Measurements from ENCODE around the gene PRAC2.

The PRAC2 gene

GRCh38 chr17:48737330-48738043 is 14.5 kb downstream of the PRAC2 start:
- H3K27ac ChIP-seq, result no peak overlapping the region
- H3K4me1 ChIP-seq (ENCODE audit: control insufficient read depth in 1 of 2, insufficient read depth in 1 of 2, low read depth in 1 of 2, low read length in 1 of 2), result no peaks in the 10 kb centered on the region
- TF ChIP-seq CTCF (IDR thresholded peaks at IDR 0.05), result no peak
- H3K27me3 ChIP-seq, result peaks cover 100% of the 10 kb centered on the region
- H3K36me3 ChIP-seq, result no peaks in the 10 kb centered on the region
- no peak overlapping the region for H3K4me3 ChIP-seq (ENCODE audit: low read depth in 1 of 2, low read length in 1 of 2)
- H3K9me3 ChIP-seq, result no peaks in the 10 kb centered on the region

GRCh38 chr17:48738424-48738802 is 15.4 kb downstream of the PRAC2 start:
- no peaks in the 10 kb centered on the region for H3K36me3 ChIP-seq
- H3K27me3 ChIP-seq, result peaks cover 100% of the 10 kb centered on the region
- H3K4me1 ChIP-seq (ENCODE audit: control insufficient read depth in 1 of 2, insufficient read depth in 1 of 2, low read depth in 1 of 2, low read length in 1 of 2), result no peaks in the 10 kb centered on the region
- H3K4me3 ChIP-seq (ENCODE audit: low read depth in 1 of 2, low read length in 1 of 2), result no peak overlapping the region
- no peaks in the 10 kb centered on the region for H3K9me3 ChIP-seq
- TF ChIP-seq CTCF (IDR thresholded peaks at IDR 0.05), result no peak
- H3K27ac ChIP-seq, result no peak overlapping the region

GRCh38 chr17:48738803-48739526 is 16.0 kb downstream of the PRAC2 start:
- Histone ChIP-seq H3K9me3 (no peaks in the 10 kb centered on the region), H3K27ac (no peak overlapping the region), H3K4me1 (ENCODE audit: control insufficient read depth in 1 of 2, insufficient read depth in 1 of 2, low read depth in 1 of 2, low read length in 1 of 2) (no peaks in the 10 kb centered on the region), H3K36me3 (no peaks in the 10 kb centered on the region), H3K27me3 (peaks cover 100% of the 10 kb centered on the region), H3K4me3 (ENCODE audit: low read depth in 1 of 2, low read length in 1 of 2) (no peak overlapping the region)
- no peak for TF ChIP-seq CTCF (IDR thresholded peaks at IDR 0.05)

- no peaks in the 10 kb centered on the region for H3K36me3 ChIP-seq
- H3K9me3 ChIP-seq, result no peaks in the 10 kb centered on the region
- no peak overlapping the region for H3K4me3 ChIP-seq (ENCODE audit: low read depth in 1 of 2, low read length in 1 of 2)
- no peak for TF ChIP-seq CTCF (IDR thresholded peaks at IDR 0.05)
- H3K4me1 ChIP-seq (ENCODE audit: control insufficient read depth in 1 of 2, insufficient read depth in 1 of 2, low read depth in 1 of 2, low read length in 1 of 2), result no peaks in the 10 kb centered on the region
- H3K27ac ChIP-seq, result no peak overlapping the region
- H3K27me3 ChIP-seq, result peaks cover 100% of the 10 kb centered on the region
Measured at GRCh38 chr17:48740537-48740936, 17.6 kb downstream of the PRAC2 start.

GRCh38 chr17:48745381-48746275 is 22.6 kb downstream of the PRAC2 start:
- Histone ChIP-seq H3K4me3 (ENCODE audit: low read depth in 1 of 2, low read length in 1 of 2) (no peak overlapping the region), H3K9me3 (no peaks in the 10 kb centered on the region), H3K4me1 (ENCODE audit: control insufficient read depth in 1 of 2, insufficient read depth in 1 of 2, low read depth in 1 of 2, low read length in 1 of 2) (no peaks in the 10 kb centered on the region), H3K27ac (no peak overlapping the region), H3K36me3 (no peaks in the 10 kb centered on the region), H3K27me3 (peaks cover 100% of the 10 kb centered on the region)
- TF ChIP-seq CTCF (IDR thresholded peaks at IDR 0.05), result no peak
